CD1c-positive myeloid dendritic cell (primary cell): ENCODE data around the gene ABCA4.
A peak's percentile ranks its signal among the peaks of the same experiment; 100 is the strongest.

Experiments
- DNase-seq: peaks from one replicate; pipeline ENCODE4 v3.0.0-alpha.2; 2016; ENCODE audit errors: extremely low spot score

Gene ABCA4

GRCh38 chr1:94027721-94028515 is 93.0 kb downstream of the ABCA4 start:
- DNase-seq: no peak

DNA sequence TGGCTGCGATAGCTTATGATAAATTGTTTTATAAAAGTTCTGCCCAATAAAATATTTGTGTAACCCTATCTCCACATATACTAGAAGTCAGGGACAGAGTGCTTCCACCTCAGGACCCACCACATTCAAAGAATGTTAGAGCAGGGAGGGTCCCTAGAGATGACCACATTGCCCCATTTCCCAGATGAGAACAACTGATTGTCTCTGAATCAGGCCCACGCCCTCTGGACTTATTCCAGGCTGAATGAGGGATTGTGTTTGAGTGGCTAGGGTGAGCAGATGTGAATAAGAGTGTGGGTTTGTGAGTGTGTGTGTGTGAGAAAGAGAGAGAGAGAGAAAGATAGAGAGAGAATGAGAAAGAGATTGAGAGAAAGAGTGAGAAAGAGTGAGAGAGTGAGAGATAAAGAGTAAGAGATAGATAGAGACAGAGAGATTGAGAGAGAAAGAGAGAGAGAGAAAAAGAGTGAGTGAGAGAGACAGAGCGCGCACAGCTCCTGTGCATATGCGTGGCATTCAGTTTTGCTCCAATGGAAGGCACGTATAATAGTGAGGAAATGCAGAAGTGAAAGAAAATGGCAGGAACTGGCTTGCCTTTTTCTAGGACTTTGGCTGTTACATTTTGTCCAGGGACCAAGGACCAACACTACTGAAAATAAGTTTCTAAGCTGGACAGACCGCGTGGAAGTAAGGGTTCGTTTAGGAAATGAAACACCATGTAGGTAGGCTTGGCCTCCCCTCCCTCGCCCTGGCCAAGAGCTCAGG is 94.1 kb downstream of the ABCA4 start:
- no peak for DNase-seq

DNA sequence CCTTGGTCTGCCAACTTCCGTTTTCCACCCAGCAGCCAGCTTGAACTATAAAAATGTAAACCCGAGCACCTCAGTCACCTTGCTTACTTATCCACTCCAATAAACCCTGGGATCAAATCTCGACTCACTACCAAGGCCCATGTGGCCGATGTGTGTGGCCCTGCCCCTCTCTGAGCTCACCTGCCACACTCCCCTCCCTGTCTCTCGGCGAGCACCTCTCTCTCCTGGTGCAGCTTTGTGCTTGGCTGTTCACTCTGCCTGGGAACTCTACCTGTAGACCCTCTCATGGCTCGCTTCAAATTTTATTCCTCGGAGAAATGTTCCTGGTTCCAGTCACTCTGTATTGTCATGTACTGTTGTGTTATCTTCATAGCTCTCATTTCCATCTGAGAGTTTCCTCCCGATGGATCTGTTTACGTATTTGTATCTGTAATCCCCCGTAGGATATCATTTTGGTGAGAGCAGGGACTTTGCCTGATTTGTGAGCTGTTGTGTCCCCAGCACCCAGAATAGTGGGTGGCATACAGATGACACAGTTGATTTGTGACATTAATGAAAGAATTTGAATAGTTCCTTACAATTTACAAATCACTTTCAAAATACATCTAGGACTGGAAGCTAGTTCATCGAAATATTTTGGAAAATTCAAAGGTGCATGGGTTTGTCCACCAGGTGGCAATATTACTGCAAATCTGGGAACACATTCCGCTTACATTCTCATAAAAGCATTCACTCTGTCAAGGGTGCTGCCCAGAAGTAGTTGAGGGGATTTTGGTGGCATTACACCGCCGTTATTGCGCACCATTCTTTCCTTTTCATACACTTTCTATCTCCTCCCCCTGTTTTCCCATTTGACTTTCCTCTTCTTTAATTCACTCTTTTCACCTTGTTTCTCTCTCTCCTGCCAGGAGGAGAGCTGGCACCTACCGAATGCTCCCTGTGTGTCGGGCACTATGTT is 95.3 kb downstream of the ABCA4 start:
- peak; percentile 34 for DNase-seq

DNA sequence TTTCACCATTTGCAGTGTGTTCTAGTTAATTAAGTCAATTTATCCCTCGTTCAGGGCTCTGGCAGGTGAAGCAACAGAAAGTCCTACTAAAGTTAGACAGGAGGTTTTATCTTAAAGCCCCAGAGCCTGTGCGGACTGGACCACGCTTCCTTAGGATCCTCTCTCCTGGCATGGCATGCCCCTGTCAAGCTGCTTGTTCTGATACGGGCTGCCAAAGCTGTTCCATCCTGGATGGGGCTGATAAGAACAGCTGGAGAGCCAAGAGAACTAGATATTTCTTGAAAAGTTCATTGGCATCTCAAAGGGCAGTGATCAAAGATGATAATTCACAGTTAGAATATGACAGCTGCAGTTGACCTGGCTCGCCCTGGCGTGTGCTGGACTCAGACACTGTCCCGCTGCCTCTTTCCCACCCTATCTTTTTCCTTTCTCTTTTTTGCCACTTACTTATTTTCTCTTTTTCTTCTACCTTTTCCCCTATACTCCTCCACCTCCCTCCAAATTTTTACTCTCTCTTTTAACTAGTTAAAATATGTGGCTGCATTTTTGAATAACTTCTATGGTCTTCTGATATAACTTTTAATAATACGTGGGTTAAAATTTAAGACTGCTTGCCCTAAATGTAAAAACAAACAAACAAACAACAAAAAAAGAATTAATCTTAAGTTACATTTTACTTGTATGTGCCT is 96.7 kb downstream of the ABCA4 start:
- no peak for DNase-seq

GRCh38 chr1:94022471-94023189 is 98.3 kb downstream of the ABCA4 start:
- no peak for DNase-seq

- DNase-seq: no peak
These were observed 100.0 kb downstream of the ABCA4 start for GRCh38 chr1:94020764-94021579.

GRCh38 chr1:94019327-94019726 is 101.6 kb downstream of the ABCA4 start:
- DNase-seq: no peak

DNA sequence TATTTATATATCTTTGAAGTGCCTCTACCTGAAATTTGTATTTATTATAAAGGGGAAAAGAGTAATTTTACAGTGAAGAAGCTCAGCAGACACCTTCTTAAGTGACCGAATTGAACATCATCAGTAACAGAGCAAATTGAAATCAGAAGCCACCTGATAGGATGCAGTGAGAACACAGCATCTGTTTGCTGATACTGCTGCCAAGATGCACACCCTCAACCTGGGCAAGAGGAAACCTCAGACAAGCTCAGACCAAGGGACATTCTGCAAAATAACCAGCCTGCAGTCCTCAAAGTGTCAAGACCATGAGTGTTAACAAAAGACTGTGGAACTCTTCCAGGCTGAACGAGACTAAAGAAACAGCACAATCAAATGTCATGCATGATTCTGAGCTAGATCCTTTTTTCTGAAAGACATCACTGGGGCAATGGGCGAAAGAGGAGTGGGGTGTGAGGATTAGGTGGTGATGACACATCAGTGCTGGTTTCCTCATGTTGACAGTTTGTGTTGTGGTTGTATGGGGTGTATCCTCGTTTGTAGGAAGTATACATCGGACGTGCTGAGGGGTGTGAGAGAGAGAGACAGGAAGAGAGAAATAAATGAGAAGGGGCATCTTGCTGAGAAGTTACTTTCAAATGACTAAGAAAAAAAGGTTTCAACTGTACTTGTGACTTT is 103.7 kb downstream of the ABCA4 start:
- DNase-seq: peak; percentile 24

- no peak for DNase-seq
These were observed 105.5 kb downstream of the ABCA4 start for GRCh38 chr1:94015489-94015817.

DNA sequence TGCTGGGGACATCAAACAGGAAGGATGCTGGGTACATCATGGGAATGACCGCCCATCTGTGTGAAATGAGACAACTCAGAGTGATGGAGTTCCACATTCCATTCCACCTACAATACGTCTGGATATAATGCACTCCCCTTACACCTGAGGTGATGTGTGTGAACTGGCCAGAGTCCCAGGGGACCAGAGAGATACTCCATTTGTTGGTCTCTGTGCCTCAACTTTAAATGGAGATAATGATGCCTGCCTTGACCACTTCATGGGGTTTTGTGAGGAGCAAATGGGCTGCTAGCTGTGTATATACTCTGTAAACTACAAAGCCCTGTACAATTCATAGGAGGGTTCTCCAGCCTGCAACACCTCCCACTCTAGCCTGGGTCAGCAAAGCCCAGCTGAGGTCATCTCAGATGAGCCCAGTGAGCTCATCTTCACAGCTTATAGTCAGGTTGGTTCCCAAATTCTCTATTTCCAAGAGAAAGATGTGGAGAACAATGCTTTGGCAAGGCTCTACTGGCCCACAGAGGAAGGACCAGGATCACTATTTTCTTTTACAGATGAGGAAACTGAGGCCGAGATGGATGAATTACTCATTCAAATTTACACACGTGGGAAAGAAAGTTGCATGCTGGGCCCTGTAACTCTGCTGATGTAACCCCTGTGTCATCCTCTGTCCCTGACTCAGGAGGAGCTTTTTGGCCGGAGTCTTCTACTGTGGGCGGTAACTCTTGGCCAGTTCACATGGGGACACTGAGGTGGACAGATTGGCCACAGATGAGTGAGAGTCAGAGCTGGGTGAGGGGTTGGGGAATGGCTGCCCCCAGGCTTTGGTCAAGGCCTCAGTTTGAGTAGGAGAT is 106.1 kb downstream of the ABCA4 start:
- no peak for DNase-seq

DNA sequence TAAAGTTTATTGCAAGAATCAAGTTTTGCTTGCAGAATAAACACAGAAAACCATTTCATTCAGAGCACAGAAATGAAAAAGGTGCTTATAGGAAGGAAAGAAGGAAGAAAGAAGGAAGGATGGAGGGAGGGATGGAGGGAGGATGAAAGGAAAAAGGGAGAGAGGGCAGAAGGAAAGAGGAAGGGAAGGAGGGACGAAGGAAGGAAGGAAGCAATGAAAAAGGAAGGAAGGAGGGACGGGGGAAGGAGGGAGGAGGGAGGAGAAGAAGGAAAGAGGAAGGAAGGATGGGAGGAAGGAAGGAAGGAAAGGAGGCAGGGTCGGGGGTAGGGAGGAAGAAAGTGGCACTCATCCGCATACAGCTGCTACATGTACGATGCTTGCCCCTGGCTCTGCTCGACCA is 106.9 kb downstream of the ABCA4 start:
- no peak for DNase-seq

GRCh38 chr1:94013367-94013878 is 107.5 kb downstream of the ABCA4 start:
- DNase-seq: no peak

DNA sequence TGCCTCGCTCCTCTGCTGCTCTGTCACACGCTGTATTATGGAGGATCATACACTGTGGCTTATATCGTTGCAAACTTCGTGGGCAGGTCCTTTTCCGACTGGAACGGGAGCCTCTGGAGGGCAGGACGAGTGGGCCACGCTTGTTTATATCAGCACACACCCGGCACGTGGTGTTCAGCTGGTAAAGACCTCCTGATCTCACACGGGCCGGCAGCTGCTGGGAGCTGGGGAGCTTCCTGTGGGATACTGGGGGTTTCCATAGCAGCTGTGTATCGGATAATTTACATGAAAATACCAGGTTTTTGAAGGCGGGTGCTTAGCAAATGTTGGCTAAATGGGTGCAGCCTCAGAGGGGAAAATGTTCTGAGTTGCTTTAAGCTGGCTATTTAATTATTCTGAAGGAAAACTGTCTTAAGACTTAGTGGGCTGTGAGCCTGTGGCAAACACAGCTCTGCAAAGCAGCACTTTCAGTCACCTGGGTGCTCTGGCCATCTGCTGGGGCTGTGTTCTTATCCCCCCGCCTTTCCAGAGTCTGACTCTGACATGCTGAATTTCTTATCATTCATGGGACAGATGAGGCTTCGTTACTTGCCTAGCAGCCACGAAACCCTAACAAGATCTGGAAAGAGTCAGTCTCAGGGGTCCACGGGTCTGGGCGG is 108.1 kb downstream of the ABCA4 start:
- DNase-seq: no peak

- no peak for DNase-seq
These were observed 109.0 kb downstream of the ABCA4 start for GRCh38 chr1:94011709-94012595.

DNA sequence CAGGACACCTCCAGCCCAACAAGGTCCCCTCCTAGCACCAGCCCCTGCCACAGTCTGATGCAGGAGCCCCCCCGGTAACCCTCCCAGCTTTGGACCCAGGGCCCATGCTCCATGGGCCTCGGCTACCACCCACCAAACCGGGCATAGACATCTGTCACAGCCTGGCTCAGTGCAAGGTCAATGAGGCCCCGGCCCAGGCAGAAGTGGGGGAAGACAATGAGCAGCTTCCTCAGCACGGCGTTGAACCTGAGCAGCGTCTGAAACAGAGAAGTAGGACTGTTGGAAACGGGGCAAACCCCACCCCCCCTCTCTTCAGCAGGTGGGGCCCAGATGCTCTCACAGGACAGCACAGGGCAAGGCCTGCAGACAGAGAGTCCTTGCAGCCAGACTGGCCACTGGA is 109.8 kb downstream of the ABCA4 start:
- DNase-seq: no peak

- no peak for DNase-seq
These were observed 111.6 kb downstream of the ABCA4 start for GRCh38 chr1:94009304-94009703.

DNA sequence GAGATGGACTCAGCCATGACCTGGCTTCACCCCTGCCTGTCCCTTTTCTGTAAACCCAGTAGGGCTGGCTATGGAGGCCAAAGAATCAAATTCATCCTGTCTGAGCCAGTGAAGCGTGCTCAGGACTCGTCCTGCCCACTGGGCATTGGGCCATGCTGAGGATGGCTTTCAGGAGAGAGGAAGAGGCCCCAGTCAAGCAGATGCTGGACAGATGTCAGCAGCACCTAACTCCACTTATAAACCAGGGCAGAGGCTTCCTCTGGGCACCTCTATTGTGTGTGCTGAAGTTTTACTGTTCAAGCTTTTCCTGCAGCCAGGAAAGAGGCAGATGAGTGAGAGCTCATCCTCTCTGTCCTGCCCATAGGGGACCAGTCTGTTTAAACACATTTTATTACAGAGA is 114.3 kb downstream of the ABCA4 start:
- no peak for DNase-seq
